Lower leg skin (tissue), 4 donors: ENCODE data around the gene PCYT2. TPM values are rescaled to one million over a fixed set of nuclear protein-coding genes. Genes with fewer than 3 reads are reported as not detected.
"Not testable (repeated sequence)": the region's sequence is repeated elsewhere in the genome, so short reads cannot be mapped to it uniquely, and the experiment has no call there.

ENCODE experiments used
- DNase-seq, 2 donors: peaks; one replicate each; pipeline ENCODE4 v3.0.0-alpha.2; 2019; ENCODE audit warnings: low spot score in 2 of 2
- H3K4me3 ChIP-seq: fragments of 200-600 bp; sonication (generic); 2 replicates; pipeline ENCODE4 v1.5.1; 2017; ENCODE audit warnings: mild to moderate bottlenecking, low read depth; ENCODE audit not compliant: poor library complexity, severe bottlenecking
- CTCF ChIP-seq, 3 donors: fragments of 450-650 bp; IDR thresholded peaks; one replicate each; pipeline ENCODE4 v1.5.1; 2016; ENCODE audit warnings: antibody characterized with exemption in 3 of 3, mild to moderate bottlenecking in 3 of 3, moderate library complexity in 2 of 3
- POLR2A ChIP-seq, 2 donors: fragments of 450-650 bp; IDR thresholded peaks; one replicate each; pipeline ENCODE4 v1.6.1; 2016 to 2017; ENCODE audit warnings: antibody characterized with exemption in 2 of 2, mild to moderate bottlenecking in 1 of 2, moderate library complexity in 1 of 2
- WGBS, 2 donors: methylation state at CpG; one replicate each; pipeline ENCODE4 v1.1.5; 2018; 5-methylcytosine and 5-hydroxymethylcytosine counted together
- intact Hi-C: fragments of 100-400 bp; cut with DNase I; formaldehyde crosslinking; loops from one replicate; pipeline ENCODE4 v1.15.0; 2023; ENCODE audit warnings: low total_unique reads
- total RNA-seq, 4 donors: library from RNA; depleted of rRNA; stranded (reverse); fragments of >200 nt; gene quantifications; one replicate each; pipeline ENCODE4 v1.1.0, GENCODE V29; 2016

Gene PCYT2
- total RNA-seq, 4 donors from 2014 or later = 16.2 to 37.0 (median 25.3) TPM

DNA sequence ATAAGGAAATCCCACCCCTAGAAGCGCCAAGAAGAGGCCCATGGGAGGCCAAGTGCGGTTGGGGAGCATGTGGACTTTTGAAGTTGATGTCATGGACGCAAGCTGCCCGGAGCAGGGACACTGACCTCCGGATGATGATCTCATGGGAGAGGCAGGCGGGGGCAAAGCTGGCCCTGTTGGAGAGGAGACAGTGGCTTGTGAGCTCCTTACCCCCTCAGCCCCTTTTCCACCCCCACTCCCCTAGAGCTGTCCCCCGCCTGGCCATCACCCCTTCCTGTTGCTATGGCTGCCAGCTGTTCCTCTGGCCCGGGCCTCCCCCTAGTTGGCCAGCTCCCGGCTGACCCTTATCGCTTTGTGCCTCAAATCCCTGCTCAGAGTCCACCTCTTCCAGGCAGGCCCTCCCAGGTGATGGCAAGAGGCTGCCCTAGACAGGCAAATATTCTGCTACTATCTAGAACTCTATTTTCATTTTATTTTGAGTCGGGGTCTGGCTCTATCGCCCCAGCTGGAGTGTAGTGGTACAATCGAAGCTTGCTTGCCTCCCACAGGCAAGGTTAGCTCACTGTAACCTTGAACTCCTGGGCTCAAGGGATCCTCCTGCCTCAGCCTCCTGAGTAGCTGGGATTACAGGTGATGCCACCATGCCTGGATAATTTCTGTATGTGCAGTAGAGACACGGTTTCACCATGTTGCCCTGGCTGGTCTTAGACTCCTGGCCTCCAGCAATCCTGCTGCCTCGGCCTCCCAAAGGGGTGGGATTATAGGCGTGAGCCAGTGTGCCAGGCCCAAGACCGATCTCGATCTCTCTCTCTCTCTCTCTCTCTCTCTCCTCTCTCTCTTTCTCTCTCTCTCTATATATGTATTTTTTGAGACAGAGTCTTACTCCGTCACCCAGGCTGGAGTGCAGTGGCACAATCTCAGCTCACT, 43.2 kb upstream of the PCYT2 start:
- 87 to 88% methylated on average over 18 to 19 of the region's 19 CpGs for WGBS, 2 donors
- TF ChIP-seq POLR2A (IDR thresholded peaks at IDR 0.05) (no peak), CTCF (IDR thresholded peaks at IDR 0.05) (no peak)
- no peak for DNase-seq
- intact Hi-C loops = no loop called here
- no peak overlapping the region for H3K4me3 ChIP-seq

- DNase-seq, H3K4me3 ChIP-seq, intact Hi-C loops: not testable (repeated sequence)
- 79 to 80% methylated on average over 5 of the region's 5 CpGs for WGBS, 2 donors
Observed at GRCh38 chr17:81953443-81953842, 42.2 kb upstream of the PCYT2 start.

DNA sequence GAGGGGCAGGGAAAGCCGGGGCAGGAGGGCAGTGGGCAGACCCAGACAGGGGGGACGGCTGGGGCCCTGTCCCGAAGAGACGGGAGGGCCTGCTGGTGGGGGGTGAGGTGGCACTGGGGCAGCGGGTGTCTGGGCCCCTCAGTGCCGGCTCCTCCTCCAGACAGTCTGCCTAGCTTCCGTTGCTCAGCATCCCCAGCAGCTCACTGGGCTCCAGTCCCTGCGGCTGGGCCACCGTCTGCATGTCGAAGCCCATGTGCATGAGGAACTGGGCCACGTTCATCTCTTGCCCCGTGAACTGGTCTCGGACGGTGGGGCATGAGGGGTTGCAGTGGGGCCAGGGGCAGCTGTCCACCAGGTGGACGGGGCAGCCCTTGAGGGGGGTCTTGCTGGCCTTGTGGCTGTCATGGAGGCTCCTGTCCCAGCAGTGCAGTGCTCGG, 41.6 kb upstream of the PCYT2 start:
- WGBS, 2 donors = 72 to 73% methylated on average over 9 to 16 of the region's 16 CpGs
- intact Hi-C loops = no loop called here
- TF ChIP-seq POLR2A (IDR thresholded peaks at IDR 0.05) (no peak), CTCF (IDR thresholded peaks at IDR 0.05) (no peak)

DNA sequence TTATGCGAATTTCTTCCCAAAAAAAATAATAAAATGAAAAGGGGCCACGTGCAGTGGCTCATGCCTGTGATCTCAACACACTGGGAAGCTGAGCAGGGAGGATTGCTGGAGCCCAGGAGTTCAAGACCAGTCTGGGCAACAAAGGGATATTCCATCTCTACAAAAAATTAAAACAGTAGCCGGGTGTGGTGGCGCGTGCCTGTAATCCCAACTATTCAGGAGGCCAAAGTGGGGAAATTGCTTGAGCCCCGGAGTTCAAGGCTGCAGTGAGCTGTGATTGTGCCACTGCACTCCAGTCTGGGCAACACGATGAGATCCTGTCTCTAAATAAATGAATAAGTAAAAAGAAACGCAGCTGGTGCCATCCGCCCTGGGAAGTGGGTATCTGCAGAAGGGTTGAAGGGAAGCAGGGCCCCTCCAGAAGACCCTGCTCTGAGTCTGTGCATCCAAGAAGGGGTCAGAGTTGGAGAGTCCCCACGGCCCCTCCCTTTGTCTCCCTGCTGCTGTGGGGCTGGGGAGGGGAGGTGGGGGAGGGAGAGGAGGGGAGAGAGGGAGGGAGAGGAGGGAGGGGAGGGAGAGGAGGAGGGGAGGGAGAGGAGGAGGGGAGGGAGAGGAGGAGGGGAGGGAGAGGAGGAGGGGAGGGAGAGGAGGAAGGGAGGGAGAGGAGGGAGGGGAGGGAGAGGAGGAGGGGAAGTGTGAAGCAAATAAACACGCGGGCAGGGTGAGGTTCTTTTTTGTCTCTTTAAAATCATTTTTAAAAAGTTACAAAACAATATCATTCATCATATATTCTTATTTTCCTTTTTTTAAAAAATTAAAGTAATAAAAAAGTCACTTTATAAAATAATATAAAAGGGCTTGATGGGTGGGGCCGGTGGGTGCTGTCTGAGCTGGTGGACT, 40.8 kb upstream of the PCYT2 start:
- TF ChIP-seq CTCF (IDR thresholded peaks at IDR 0.05) (no peak), POLR2A (IDR thresholded peaks at IDR 0.05) (no peak)
- no peak overlapping the region for H3K4me3 ChIP-seq
- intact Hi-C loops = no loop called here
- no peak for DNase-seq
- 52% methylated on average over 13 of the region's 13 CpGs for WGBS, 2 donors

More for the DNA sequence above, 41.6 kb upstream of the PCYT2 start:
- no peak for DNase-seq
- H3K4me3 ChIP-seq = no peak overlapping the region

DNA sequence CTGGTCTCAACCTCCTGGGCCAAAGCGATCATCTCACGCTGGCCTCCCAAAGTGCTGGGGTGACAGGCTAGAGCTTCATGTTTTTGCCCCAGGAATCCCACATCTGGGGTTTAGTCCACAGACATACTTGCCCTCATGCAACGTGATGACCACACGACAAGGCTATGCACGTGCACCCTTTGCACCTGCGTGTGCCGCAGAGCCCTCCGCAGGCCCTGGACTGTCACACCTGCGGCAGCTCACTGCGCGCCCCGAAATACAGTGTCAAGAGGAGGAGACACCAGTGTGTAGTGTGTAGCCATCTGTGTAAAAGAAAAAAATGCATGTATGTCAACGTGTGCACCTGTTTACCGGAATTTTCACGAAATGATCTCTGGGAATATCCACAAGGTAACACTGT, 39.3 kb upstream of the PCYT2 start:
- intact Hi-C loops = no loop called here
- no peak for TF ChIP-seq CTCF (IDR thresholded peaks at IDR 0.05)
- TF ChIP-seq POLR2A (IDR thresholded peaks at IDR 0.05) = no peak
- WGBS, 2 donors = 87% methylated on average over 14 to 15 of the region's 15 CpGs

More for the DNA sequence above, 39.3 kb upstream of the PCYT2 start:
- no peak overlapping the region for H3K4me3 ChIP-seq
- no peak for DNase-seq
